Kidney (tissue), 14 donors: ENCODE results near the gene UQCRHL. TPM values are rescaled to one million over a fixed set of nuclear protein-coding genes. Genes with fewer than 3 reads are reported as not detected.
A peak's percentile ranks its signal among the peaks of the same experiment; 100 is the strongest.
"Not testable (repeated sequence)": the region's sequence is repeated elsewhere in the genome, so short reads cannot be mapped to it uniquely, and the experiment has no call there.

Experiments used
- DNase-seq, 5 donors: peaks; one replicate each; pipeline ENCODE4 v3.0.0-alpha.2; 2013 to 2020
- FAIRE-seq: peaks from 2 replicates; lab custom pipeline; 2012; peaks lifted over from hg19 to GRCh38; lab: Jason Lieb, UNC
- H3K27ac ChIP-seq, 2 donors: one replicate each; pipeline ENCODE4 v1.7.0; 2013; ENCODE audit warnings: low read depth in 2 of 2, low read length in 2 of 2, inconsistent platforms in 1 of 2
- H3K27me3 ChIP-seq: one replicate; pipeline ENCODE4 v1.7.1; 2013; ENCODE audit warnings: low read length, inconsistent platforms; ENCODE audit not compliant: control insufficient read depth, insufficient read depth
- H3K36me3 ChIP-seq, 3 donors: one replicate each; pipeline versions ENCODE4 v1.7.0 to v1.7.1; 2013; ENCODE audit warnings: low read length in 3 of 3, control low read depth in 1 of 3, inconsistent platforms in 1 of 3; ENCODE audit not compliant: insufficient read depth in 3 of 3, control insufficient read depth in 2 of 3
- H3K4me1 ChIP-seq, 3 donors: one replicate each; pipeline versions ENCODE4 v1.7.0 to v1.7.1; 2013; ENCODE audit warnings: low read length in 3 of 3, inconsistent platforms in 1 of 3, low read depth in 1 of 3; ENCODE audit not compliant: control insufficient read depth in 2 of 3, insufficient read depth in 2 of 3
- H3K4me3 ChIP-seq, 3 donors: one replicate each; pipeline versions ENCODE4 v1.7.0 to v1.8.1; 2013; ENCODE audit warnings: low read length in 3 of 3, control low read depth in 1 of 3, inconsistent platforms in 1 of 3
- H3K9ac ChIP-seq, 3 donors: one replicate each; pipeline versions ENCODE4 v1.7.0 to v1.7.1; 2013; ENCODE audit warnings: low read length in 3 of 3, control low read depth in 1 of 3, inconsistent platforms in 1 of 3
- H3K9me3 ChIP-seq, 3 donors: one replicate each; pipeline versions ENCODE4 v1.7.0 to v1.7.1; 2013; ENCODE audit warnings: low read length in 3 of 3, control low read depth in 1 of 3, inconsistent platforms in 1 of 3; ENCODE audit not compliant: control insufficient read depth in 2 of 3, insufficient read depth in 1 of 3
- intact Hi-C: fragments of 100-400 bp; cut with DNase I; formaldehyde crosslinking; loops from one replicate; pipeline ENCODE4 v1.11.1; 2022
- polyA plus RNA-seq: library from polyadenylated mRNA; stranded (reverse); fragments of 350-450 nt; fragmentation: Illumina TruSeq; extraction: RNeasy Lipid Tissue Mini Kit (QIAGEN cat#74804); gene quantifications from one replicate; pipeline ENCODE4 v1.2.3, GENCODE V29; 2014; ENCODE audit warnings: low read depth, low replicate concordance; ENCODE audit not compliant: insufficient read depth
- total RNA-seq: library from RNA; stranded (reverse); fragmentation: NEBNext Ultra II Directional; extraction: Animal tissue kit (Norgen Biotek cat#: 25700); gene quantifications from one replicate; pipeline ENCODE4 v1.2.1, GENCODE V29; 2021
- TF ChIP-seq, protein P1 (sequence below): IDR thresholded peaks from 3 replicates; pipeline ENCODE4 v1.5.1; 2012; ENCODE audit warnings: mild to moderate bottlenecking, moderate library complexity, borderline replicate concordance; ENCODE audit not compliant: insufficient read depth; ENCODE audit errors: extremely low read depth
- donor health status: control.
- donor health status: control.
- donor health status: control.
- donor health status: control.
- donor health status: control.
- donor health status: DM: yes; HTN: yes; CAD: no.
- donor health status: Normal renal cell carcinoma (clear cell type).

The UQCRHL gene
- total and polyA plus RNA-seq, 2 donors from 2014 or later, result 0.91 to 11.8 TPM

DNA sequence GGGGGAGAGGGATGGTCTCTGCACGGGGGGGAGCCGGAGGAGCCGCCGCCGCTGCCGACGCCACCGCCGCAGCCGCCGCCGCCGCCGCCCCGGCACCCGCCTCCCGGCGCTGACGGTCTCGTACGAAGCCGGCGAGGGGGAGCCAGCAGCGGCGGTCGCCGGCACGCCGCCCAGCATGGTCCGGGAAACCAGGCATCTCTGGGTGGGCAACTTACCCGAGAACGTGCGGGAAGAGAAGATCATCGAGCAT lies 40.4 kb upstream of the UQCRHL start:
- intact Hi-C loops, result no loop called here
- H3K9me3 ChIP-seq, result no peaks in the 10 kb centered on the region
- peaks cover 6 to 16% (median 6%) of the 10 kb centered on the region in 3 donors for H3K4me1 ChIP-seq
- FAIRE-seq, result no peak
- no peak for DNase-seq
- TF ChIP-seq, protein P1, sequence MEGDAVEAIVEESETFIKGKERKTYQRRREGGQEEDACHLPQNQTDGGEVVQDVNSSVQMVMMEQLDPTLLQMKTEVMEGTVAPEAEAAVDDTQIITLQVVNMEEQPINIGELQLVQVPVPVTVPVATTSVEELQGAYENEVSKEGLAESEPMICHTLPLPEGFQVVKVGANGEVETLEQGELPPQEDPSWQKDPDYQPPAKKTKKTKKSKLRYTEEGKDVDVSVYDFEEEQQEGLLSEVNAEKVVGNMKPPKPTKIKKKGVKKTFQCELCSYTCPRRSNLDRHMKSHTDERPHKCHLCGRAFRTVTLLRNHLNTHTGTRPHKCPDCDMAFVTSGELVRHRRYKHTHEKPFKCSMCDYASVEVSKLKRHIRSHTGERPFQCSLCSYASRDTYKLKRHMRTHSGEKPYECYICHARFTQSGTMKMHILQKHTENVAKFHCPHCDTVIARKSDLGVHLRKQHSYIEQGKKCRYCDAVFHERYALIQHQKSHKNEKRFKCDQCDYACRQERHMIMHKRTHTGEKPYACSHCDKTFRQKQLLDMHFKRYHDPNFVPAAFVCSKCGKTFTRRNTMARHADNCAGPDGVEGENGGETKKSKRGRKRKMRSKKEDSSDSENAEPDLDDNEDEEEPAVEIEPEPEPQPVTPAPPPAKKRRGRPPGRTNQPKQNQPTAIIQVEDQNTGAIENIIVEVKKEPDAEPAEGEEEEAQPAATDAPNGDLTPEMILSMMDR, result no peak
- peak overlapping the region; percentile 64 to 96 (median 96) for H3K4me3 ChIP-seq
- no peaks in the 10 kb centered on the region for H3K36me3 ChIP-seq
- peak overlapping the region; percentile 55 to 99 (median 65) for H3K9ac ChIP-seq
- H3K27me3 ChIP-seq, result no peaks in the 10 kb centered on the region
- H3K27ac ChIP-seq, result peak overlapping the region; percentile 90 to 97

DNA sequence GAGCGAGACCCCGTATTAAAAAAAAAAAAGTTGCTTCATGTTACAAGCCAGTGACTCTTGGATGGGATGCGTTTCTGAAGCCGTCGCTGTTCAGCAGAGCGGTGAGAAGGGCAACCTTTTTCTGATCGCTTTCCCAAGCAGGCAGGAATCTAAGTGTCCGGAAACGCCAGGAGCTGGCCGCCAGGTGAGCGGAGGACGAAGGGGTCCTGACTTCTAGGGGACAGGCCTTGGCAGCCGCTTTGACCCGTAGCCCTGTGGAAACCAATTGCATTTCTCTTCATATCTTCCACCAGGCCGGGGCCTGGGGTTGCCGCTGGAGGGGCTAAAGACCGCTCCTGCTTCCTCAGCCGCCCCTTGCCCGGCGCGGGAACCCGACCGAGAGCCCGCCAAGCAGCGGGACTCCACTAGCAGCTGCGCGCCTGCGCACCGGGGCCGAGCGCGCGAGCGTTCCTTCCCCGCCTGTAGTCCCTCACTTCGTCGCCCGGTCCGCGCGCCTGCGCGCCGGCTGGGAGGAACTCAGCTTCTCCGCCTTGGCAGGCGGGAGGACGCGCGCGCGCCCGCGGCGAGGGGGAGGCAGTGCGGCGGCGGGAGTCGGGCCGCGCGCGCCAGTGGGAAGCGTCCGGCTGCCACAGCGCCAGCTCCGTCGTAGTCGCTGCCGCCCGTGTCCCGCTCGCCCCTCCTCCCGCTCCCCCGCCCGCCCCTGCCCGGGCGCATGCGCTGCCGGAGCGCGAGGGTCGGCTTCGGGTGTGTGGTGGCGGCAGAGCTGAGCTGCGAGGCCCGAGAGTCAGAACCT lies 39.8 kb upstream of the UQCRHL start, which contains the start of gene SPEN:
TSS of gene SPEN (plus strand) at position 608 of the 793 bp plus-strand sequence. CDS start 361 bp downstream, outside the sequence.
- peak; percentile 98 to 100 (median 99) for DNase-seq

DNA sequence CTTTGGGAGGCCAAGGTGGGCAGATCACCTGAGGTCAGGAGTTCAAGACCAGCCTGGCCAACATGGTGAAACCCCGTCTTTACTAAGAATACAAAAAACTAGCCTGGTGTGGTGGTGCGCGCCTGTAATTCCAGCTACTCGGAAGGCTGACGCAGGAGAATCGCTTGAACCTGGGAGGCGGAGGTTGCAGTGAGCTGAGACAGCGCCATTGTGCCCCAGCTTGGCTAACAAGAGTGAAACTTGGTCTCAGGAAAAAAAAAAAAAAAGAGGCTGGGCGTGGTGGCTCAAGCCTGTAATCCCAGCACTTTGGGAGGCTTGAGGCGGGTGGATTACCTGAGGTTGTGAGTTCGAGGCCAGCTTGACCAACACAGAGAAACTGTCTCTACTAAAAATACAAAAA lies 38.6 kb upstream of the UQCRHL start:
- H3K9ac ChIP-seq, H3K27ac ChIP-seq, intact Hi-C loops, H3K36me3 ChIP-seq, FAIRE-seq, DNase-seq, H3K9me3 ChIP-seq, H3K27me3 ChIP-seq, H3K4me1 ChIP-seq: not testable (repeated sequence)
- peak overlapping the region in 1 of 3 donors; percentile 72 for H3K4me3 ChIP-seq

More for the DNA sequence above, 39.8 kb upstream of the UQCRHL start, which contains the start of gene SPEN:
- TF ChIP-seq, protein P1, result no peak
- H3K4me1 ChIP-seq, result peaks cover 6 to 16% (median 6%) of the 10 kb centered on the region in 3 donors
- no peaks in the 10 kb centered on the region for H3K9me3 ChIP-seq
- FAIRE-seq, result no peak
- H3K9ac ChIP-seq, result peak within 1 kb of the TSS; percentile 83 to 99 (median 96)
- H3K4me3 ChIP-seq, result peak within 1 kb of the TSS; percentile 86 to 96 (median 96)
- peak within 1 kb of the TSS; percentile 90 to 97 for H3K27ac ChIP-seq
- no peaks in the 10 kb centered on the region for H3K36me3 ChIP-seq
- intact Hi-C loops, result no loop called here
- H3K27me3 ChIP-seq, result no peaks in the 10 kb centered on the region

DNA sequence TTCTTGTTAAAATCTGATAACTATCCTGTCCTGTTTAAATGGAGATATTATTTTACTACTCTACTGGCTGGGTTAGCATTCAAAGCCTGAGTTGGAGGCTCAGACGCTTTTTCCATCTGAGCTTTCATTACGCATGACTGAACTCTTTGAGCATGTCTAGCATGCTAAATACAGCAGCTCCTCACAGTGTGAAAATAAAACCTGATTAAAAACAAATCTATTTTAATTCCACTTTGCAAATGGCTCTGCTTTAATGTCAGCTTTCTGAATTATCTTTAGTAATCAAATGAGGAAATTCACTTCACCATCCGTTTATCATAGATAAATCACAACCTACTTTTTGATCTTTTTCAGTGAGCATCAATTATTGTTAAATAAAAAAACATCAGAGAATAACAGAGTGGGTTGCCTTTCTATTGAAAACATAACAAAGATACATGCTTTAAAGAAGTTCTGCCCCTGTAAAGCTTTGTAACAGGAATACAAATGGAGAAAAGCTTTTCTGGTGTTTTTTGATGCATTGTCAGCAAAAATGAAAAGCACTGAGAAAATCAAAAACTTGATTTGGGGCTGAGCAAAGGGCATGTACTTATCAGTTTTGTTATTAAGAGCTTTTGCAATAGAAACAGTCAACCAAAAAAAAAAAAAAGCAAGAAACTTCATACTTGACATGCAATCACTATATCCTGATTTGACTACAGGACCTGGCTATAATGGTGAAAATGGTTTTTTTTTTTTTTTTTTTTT lies 36.5 kb upstream of the UQCRHL start:
- Histone ChIP-seq H3K9me3 (no peaks in the 10 kb centered on the region), H3K4me3 (no peak overlapping the region), H3K4me1 (no peaks in the 10 kb centered on the region), H3K27me3 (no peaks in the 10 kb centered on the region), H3K36me3 (no peaks in the 10 kb centered on the region), H3K9ac (no peak overlapping the region), H3K27ac (no peak overlapping the region)
- DNase-seq (peak in 3 of 5 donors; percentile 44 to 84 (median 82)), FAIRE-seq (no peak)
- TF ChIP-seq, protein P1, result no peak
- intact Hi-C loops, result no loop called here
